Lower leg skin (tissue), 3 donors: ENCODE data around the gene RHBG.

ENCODE experiments used
- CTCF ChIP-seq, 3 donors: fragments of 450-650 bp; IDR thresholded peaks; one replicate each; pipeline ENCODE4 v1.5.1; 2016; ENCODE audit warnings: antibody characterized with exemption in 3 of 3, mild to moderate bottlenecking in 3 of 3, moderate library complexity in 2 of 3
- POLR2A ChIP-seq, 2 donors: fragments of 450-650 bp; IDR thresholded peaks; one replicate each; pipeline ENCODE4 v1.6.1; 2016 to 2017; ENCODE audit warnings: antibody characterized with exemption in 2 of 2, mild to moderate bottlenecking in 1 of 2, moderate library complexity in 1 of 2

- TF ChIP-seq CTCF (IDR thresholded peaks at IDR 0.05) (no peak), POLR2A (IDR thresholded peaks at IDR 0.05) (no peak)
Measured at GRCh38 chr1:156359973-156360372, 9.0 kb upstream of the RHBG start.
